PC-3 (cell line): ENCODE measurements around the gene IQCC. TPM values are rescaled to one million over a fixed set of nuclear protein-coding genes. Genes with fewer than 3 reads are reported as not detected.

ENCODE experiments used
- ATAC-seq: fragments of 200-7000 bp; cut with Tn5 transposase; 2 replicates; pipeline ENCODE4 v1.9.1; 2020; ENCODE audit warnings: mild to moderate bottlenecking, moderate library complexity
- BruUV-seq: library from RNA; stranded (reverse); fragments of 400-500 nt; replicated peaks from 2 replicates; lab custom pipeline; 2021; lab: Mats Ljungman, UMichigan
- CTCF ChIA-PET: fragments of 300-600 bp; sonication (Branson Sonifier 250); formaldehyde crosslinking; loops from one replicate; lab custom pipeline; 2022; ENCODE audit warnings: antibody characterized with exemption; lab: Charles Lee
- POLR2A ChIA-PET: fragments of 300-600 bp; sonication (Branson Sonifier 250); formaldehyde crosslinking; loops from one replicate; lab custom pipeline; 2022; ENCODE audit warnings: antibody characterized with exemption; ENCODE audit not compliant: unreplicated experiment; lab: Charles Lee
- DNase-seq: peaks from one replicate; pipeline ENCODE4 v3.0.0-alpha.2; 2015
- H2AFZ ChIP-seq: fragments of 300-600 bp; sonication (generic); 2 replicates; pipeline ENCODE4 v1.6.0; 2016; ENCODE audit warnings: antibody characterized with exemption, low read length
- H3F3A ChIP-seq: fragments of 300-600 bp; sonication (generic); one replicate; pipeline ENCODE4 v1.6.0; 2017; ENCODE audit warnings: antibody characterized with exemption, low read length, control low read depth, mild to moderate bottlenecking; ENCODE audit not compliant: unreplicated experiment
- H3K27ac ChIP-seq: fragments of 300-600 bp; sonication (generic); 2 replicates; pipeline ENCODE4 v1.5.1; 2016; ENCODE audit warnings: mild to moderate bottlenecking, low read length
- H3K27me3 ChIP-seq: fragments of 300-600 bp; sonication (generic); 2 replicates; pipeline ENCODE4 v1.6.1; 2016; ENCODE audit warnings: low read length, mixed read lengths
- H3K36me3 ChIP-seq: fragments of 300-600 bp; sonication (generic); 2 replicates; pipeline ENCODE4 v1.6.1; 2016; ENCODE audit warnings: low read depth, mixed run types, low read length, mixed read lengths
- H3K4me1 ChIP-seq: fragments of 300-600 bp; sonication (generic); 2 replicates; pipeline ENCODE4 v1.5.1; 2016; ENCODE audit warnings: low read length; ENCODE audit not compliant: insufficient read depth
- H3K4me2 ChIP-seq: fragments of 300-600 bp; sonication (generic); 2 replicates; pipeline ENCODE4 v1.6.0; 2016; ENCODE audit warnings: low read length
- H3K4me3 ChIP-seq: fragments of 300-600 bp; sonication (generic); 2 replicates; pipeline ENCODE4 v1.5.1; 2016; ENCODE audit warnings: mild to moderate bottlenecking, low read length, mixed read lengths
- H3K79me2 ChIP-seq: fragments of 300-600 bp; sonication (generic); 2 replicates; pipeline ENCODE4 v1.6.1; 2017; ENCODE audit warnings: low read length, mixed read lengths
- H3K9ac ChIP-seq: fragments of 300-600 bp; sonication (generic); 2 replicates; pipeline ENCODE4 v1.6.0; 2016; ENCODE audit warnings: mild to moderate bottlenecking, low read length
- H3K9me2 ChIP-seq: fragments of 300-600 bp; sonication (generic); replicated peaks from 2 replicates; pipeline ENCODE4 v1.6.1; 2016; ENCODE audit warnings: mixed run types, low read length, mixed read lengths
- H3K9me3 ChIP-seq: fragments of 300-600 bp; sonication (generic); 2 replicates; pipeline ENCODE4 v1.6.1; 2016; ENCODE audit warnings: low read length, mixed read lengths
- H4K20me1 ChIP-seq: fragments of 300-600 bp; sonication (generic); 2 replicates; pipeline ENCODE4 v1.6.1; 2016; ENCODE audit warnings: low read length, mixed read lengths
- EZH2 ChIP-seq: fragments of 300-600 bp; sonication (generic); IDR thresholded peaks from one replicate; pipeline ENCODE4 v1.6.1; 2017; ENCODE audit warnings: antibody characterized with exemption, mild to moderate bottlenecking, low read length; ENCODE audit not compliant: unreplicated experiment
- EZH2phosphoT487 ChIP-seq: fragments of 300-600 bp; sonication (generic); IDR thresholded peaks from 2 replicates; pipeline ENCODE4 v1.6.1; 2018; ENCODE audit warnings: mild to moderate bottlenecking, antibody characterized with exemption, low read length, borderline replicate concordance
- intact Hi-C: fragments of 100-400 bp; cut with micrococcal nuclease; formaldehyde crosslinking; loops from 2 replicates; pipeline ENCODE4 v1.9.0; 2023
- total RNA-seq: library from RNA; depleted of rRNA; stranded (reverse); fragments of >200 nt; gene quantifications from 2 replicates; pipeline ENCODE4 v1.2.3, GENCODE V29; 2014
- TF ChIP-seq, protein P1 (sequence below): fragments of 300-600 bp; sonication (generic); conservative IDR thresholded peaks from 2 replicates; pipeline ENCODE4 v1.5.1; 2017; ENCODE audit warnings: antibody characterized with exemption, low read depth, mild to moderate bottlenecking, low read length

Gene IQCC
- total RNA-seq, 1 experiment from 2014 or later, result 8.5 TPM

DNA sequence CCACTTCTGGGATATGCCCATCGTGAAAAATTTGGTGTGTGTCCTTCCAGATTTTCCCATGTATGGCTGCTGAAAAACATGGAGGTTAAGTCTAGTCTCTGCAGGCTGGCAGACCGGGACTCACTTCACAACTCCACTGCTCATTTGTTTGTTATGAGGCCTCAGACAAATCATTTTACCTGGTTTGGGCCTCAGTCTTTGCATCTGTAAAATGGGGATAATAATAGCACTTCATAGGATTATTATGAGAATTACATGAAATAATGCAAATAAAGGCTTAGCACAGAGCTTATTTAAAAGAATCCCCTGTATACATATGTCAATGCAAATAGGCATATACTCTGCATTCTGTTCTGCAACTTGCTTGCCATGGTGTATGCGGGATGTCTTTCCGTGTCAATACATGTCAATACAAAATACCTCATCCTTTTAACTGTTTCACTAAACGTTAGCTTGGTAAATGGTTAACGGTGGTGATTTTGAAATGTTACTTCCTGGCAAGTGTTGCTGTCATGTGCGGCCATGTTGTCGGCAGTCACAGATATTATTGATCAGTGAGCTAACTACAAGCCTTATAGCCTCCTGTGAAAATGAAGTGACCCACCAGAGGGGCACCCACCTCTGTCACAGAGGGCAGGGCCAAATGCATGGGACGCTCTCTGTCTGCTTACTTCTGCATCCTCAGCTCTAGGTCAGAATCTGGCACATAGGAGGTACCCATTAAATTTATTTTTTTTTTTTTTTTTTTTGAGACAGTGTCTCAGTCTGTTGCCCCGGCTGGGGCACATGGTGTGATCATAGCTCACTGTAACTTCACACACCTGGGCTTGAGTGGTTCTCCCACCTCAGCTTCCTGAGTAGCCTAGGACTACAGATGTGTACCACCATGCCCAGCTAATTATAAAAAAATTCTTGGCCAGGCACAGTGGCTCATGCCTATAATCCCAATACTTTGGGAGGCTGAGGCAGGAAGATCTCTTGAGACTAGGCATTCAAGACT is 49.9 kb downstream of the IQCC start:
- Histone ChIP-seq H3K27me3 (no peaks in the 10 kb centered on the region), H3K9ac (no peak overlapping the region), H3K4me1 (no peaks in the 10 kb centered on the region), H4K20me1 (no peaks in the 10 kb centered on the region), H3K4me3 (no peak overlapping the region), H3K36me3 (no peaks in the 10 kb centered on the region), H2AFZ (no peak overlapping the region), H3K9me3 (no peaks in the 10 kb centered on the region), H3K9me2 (no peaks in the 10 kb centered on the region), H3K27ac (no peak overlapping the region), H3K4me2 (no peak overlapping the region), H3K79me2 (no peaks in the 10 kb centered on the region), H3F3A (no peaks in the 10 kb centered on the region)
- ChIA-PET CTCF (no interaction called here), POLR2A (interaction anchor here (0.6 kb wide), 1 partner anchor 39 kb away, joined by 3 read pairs; no protein-coding TSS in a partner anchor)
- intact Hi-C loops, result no loop called here
- BruUV-seq, result no TSS peak
- no peak for TF ChIP-seq EZH2
- TF ChIP-seq, protein P1, sequence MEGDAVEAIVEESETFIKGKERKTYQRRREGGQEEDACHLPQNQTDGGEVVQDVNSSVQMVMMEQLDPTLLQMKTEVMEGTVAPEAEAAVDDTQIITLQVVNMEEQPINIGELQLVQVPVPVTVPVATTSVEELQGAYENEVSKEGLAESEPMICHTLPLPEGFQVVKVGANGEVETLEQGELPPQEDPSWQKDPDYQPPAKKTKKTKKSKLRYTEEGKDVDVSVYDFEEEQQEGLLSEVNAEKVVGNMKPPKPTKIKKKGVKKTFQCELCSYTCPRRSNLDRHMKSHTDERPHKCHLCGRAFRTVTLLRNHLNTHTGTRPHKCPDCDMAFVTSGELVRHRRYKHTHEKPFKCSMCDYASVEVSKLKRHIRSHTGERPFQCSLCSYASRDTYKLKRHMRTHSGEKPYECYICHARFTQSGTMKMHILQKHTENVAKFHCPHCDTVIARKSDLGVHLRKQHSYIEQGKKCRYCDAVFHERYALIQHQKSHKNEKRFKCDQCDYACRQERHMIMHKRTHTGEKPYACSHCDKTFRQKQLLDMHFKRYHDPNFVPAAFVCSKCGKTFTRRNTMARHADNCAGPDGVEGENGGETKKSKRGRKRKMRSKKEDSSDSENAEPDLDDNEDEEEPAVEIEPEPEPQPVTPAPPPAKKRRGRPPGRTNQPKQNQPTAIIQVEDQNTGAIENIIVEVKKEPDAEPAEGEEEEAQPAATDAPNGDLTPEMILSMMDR, result no peak
- TF ChIP-seq EZH2phosphoT487, result no peak
- no peak for ATAC-seq
- no peak for DNase-seq

GRCh38 chr1:32256473-32257226 is 51.2 kb downstream of the IQCC start:
- H3K4me2 ChIP-seq, result no peak overlapping the region
- no peak overlapping the region for H3K27ac ChIP-seq
- ChIA-PET CTCF (no interaction called here), POLR2A (no interaction called here)
- no peak for ATAC-seq
- no peak overlapping the region for H2AFZ ChIP-seq
- H3K4me1 ChIP-seq, result no peaks in the 10 kb centered on the region
- H3K36me3 ChIP-seq, result no peaks in the 10 kb centered on the region
- no peak overlapping the region for H3K9ac ChIP-seq
- no TSS peak for BruUV-seq
- no peak overlapping the region for H3K4me3 ChIP-seq
- no peaks in the 10 kb centered on the region for H3K27me3 ChIP-seq
- no peaks in the 10 kb centered on the region for H3K79me2 ChIP-seq
- intact Hi-C loops, result no loop called here
- no peaks in the 10 kb centered on the region for H4K20me1 ChIP-seq
- H3F3A ChIP-seq, result no peaks in the 10 kb centered on the region
- no peak for DNase-seq
- H3K9me3 ChIP-seq, result no peaks in the 10 kb centered on the region
- H3K9me2 ChIP-seq, result no peaks in the 10 kb centered on the region
- TF ChIP-seq EZH2phosphoT487, result no peak
- TF ChIP-seq, protein P1, result no peak
- TF ChIP-seq EZH2, result no peak

DNA sequence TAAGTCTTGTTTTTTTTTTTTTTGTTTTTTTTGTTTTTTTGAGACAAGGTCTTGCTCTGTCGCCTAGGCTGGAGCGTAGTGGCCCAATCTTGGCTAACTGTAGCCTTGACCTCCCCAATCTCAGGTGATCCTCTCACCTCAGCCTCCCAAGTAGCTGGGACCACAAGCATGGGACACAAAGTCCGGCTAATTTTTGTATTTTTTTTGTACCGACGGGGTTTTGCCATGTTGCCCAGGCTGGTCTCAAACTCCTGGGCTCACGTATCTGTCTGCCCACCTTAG is 51.7 kb downstream of the IQCC start:
- intact Hi-C loops, result no loop called here
- ATAC-seq (no peak), DNase-seq (no peak)
- Histone ChIP-seq H2AFZ (no peak overlapping the region), H3K4me2 (no peak overlapping the region), H3K36me3 (no peaks in the 10 kb centered on the region), H3K9me3 (no peaks in the 10 kb centered on the region), H3F3A (no peaks in the 10 kb centered on the region), H3K27me3 (no peaks in the 10 kb centered on the region), H3K4me1 (no peaks in the 10 kb centered on the region), H3K9ac (no peak overlapping the region), H3K27ac (no peak overlapping the region), H3K79me2 (no peaks in the 10 kb centered on the region), H3K9me2 (no peaks in the 10 kb centered on the region), H4K20me1 (no peaks in the 10 kb centered on the region), H3K4me3 (no peak overlapping the region)
- CTCF ChIA-PET, result no interaction called here
- BruUV-seq, result no TSS peak
- TF ChIP-seq EZH2, result no peak
- TF ChIP-seq, protein P1, result no peak
- no peak for TF ChIP-seq EZH2phosphoT487
- POLR2A ChIA-PET, result no interaction called here
